ENCODE data around the gene PRRG2.

GRCh38 chr19:49635530-49636232 is 54.6 kb downstream of the PRRG2 start:
- TF ChIP-seq CTCF (IDR thresholded peaks at IDR 0.05) (no peak), POLR2A (IDR thresholded peaks at IDR 0.05) (no peak)

Measured in body of pancreas (tissue), 4 donors.